ENCODE results near the gene UBE2E2. TPM values are rescaled to one million over a fixed set of nuclear protein-coding genes. Genes with fewer than 3 reads are reported as not detected.

The UBE2E2 gene
- total and polyA plus RNA-seq, 2 of the 13 experiments (the other 11 are each of a cell fraction or from before 2014, with no cell fraction given): 0.77 to 1.5 TPM

DNA sequence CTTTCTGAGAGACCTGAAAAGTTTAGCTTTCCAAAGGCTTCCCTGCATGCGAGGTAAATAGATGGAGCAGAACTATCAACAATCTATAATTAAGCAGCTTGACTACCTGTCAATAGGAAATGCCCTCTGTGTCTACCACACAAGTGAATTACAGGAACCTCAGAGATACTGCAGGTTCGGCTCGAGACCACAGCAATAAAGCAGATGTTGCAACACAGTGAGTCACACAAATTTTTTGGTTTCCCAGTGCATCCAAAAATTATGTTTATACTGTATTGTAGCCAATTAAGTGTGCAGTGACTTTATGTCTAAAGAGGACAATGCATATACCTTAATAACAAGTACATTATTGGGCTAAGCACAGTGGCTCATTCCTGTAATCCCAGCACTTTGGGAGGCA lies 252.0 kb downstream of the UBE2E2 start:
- ATAC-seq (no peak), DNase-seq (ENCODE audit: low spot score) (no peak), FAIRE-seq (no peak)
- TF ChIP-seq, protein P1, sequence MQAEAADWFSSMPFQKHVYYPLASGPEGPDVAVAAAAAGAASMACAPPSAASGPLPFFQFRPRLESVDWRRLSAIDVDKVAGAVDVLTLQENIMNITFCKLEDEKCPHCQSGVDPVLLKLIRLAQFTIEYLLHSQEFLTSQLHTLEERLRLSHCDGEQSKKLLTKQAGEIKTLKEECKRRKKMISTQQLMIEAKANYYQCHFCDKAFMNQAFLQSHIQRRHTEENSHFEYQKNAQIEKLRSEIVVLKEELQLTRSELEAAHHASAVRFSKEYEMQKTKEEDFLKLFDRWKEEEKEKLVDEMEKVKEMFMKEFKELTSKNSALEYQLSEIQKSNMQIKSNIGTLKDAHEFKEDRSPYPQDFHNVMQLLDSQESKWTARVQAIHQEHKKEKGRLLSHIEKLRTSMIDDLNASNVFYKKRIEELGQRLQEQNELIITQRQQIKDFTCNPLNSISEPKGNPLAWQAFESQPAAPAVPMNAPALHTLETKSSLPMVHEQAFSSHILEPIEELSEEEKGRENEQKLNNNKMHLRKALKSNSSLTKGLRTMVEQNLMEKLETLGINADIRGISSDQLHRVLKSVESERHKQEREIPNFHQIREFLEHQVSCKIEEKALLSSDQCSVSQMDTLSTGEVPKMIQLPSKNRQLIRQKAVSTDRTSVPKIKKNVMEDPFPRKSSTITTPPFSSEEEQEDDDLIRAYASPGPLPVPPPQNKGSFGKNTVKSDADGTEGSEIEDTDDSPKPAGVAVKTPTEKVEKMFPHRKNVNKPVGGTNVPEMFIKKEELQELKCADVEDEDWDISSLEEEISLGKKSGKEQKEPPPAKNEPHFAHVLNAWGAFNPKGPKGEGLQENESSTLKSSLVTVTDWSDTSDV (CRISPR knock-in tag; IDR thresholded peaks at IDR 0.05): no peak
- no peak for TF ChIP-seq REL (CRISPR knock-in tag; conservative IDR thresholded peaks at IDR 0.05)
- Histone ChIP-seq H3K4me1 (ENCODE audit: insufficient read depth, low read length) (no peaks in the 10 kb centered on the region), H3K4me3 (replicated peaks in 1 of 3; ENCODE audit: insufficient read depth in 1 of 3, low read depth in 2 of 3, low read length in 3 of 3) (no peak overlapping the region), H3K27me3 (ENCODE audit: control insufficient read depth in 1 of 2, insufficient read depth in 2 of 2, low read length in 2 of 2) (no peaks in the 10 kb centered on the region), H3K36me3 (replicated peaks in 1 of 2; ENCODE audit: control insufficient read depth in 1 of 2, insufficient read depth in 2 of 2, low read length in 2 of 2) (no peaks in the 10 kb centered on the region), H3K27ac (ENCODE audit: extremely low read length, insufficient read depth, low read length) (no peak overlapping the region), H2AFZ (ENCODE audit: low read length) (no peak overlapping the region), H3K79me2 (ENCODE audit: insufficient read depth, low read length) (no peaks in the 10 kb centered on the region), H3K9me3 (ENCODE audit: low read length) (no peaks in the 10 kb centered on the region), H3K4me2 (ENCODE audit: low read depth, low read length) (no peak overlapping the region), H3K9ac (ENCODE audit: insufficient read depth, low read depth, low read length) (no peak overlapping the region), H4K20me1 (ENCODE audit: insufficient read depth, low read length) (no peaks in the 10 kb centered on the region)
- WGBS (ENCODE audit: low lambda C conversion rate): 0% methylated on average over 3 of the region's 3 CpGs
- BruUV-seq (replicated peaks): no TSS peak
- in situ Hi-C loops (cut with HindIII; ENCODE audit: extremely low pct_ligation_motif_present, low pct_unique_long_range_greater_than_20kb): no loop called here
- ChIA-PET POLR2A (no interaction called here), CTCF (ENCODE audit: low intra/inter-chr PET ratio, low total read pairs) (no interaction called here)
- intact Hi-C loops (cut with micrococcal nuclease; ENCODE audit: unreplicated experiment): no loop called here

DNA sequence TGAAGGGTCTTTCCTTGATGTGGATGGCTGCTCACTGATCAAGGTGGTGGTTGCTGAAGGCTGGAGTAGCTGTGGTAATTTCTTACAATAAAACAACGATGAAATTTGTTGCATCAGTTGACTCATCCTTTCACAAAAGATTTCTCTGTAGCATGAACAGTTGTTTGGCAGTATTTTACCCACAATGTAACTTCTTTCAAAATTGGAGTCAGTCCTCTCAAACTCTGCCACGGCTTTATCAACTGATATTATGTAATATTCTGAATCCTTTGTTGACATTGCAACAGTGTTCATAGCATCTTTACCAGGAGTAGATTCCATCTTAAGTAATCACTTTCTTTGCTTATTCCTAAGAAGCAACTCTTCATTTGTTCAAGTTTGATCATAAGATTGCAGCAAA lies 252.6 kb downstream of the UBE2E2 start:
- no TSS peak for BruUV-seq (replicated peaks)
- DNase-seq (ENCODE audit: low spot score) (no peak), FAIRE-seq (no peak), ATAC-seq (no peak)
- no peak overlapping the region for H3K4me3 ChIP-seq (replicated peaks in 1 of 3; ENCODE audit: insufficient read depth in 1 of 3, low read depth in 2 of 3, low read length in 3 of 3)
- intact Hi-C loops (cut with micrococcal nuclease; ENCODE audit: unreplicated experiment): no loop called here
- no peak for TF ChIP-seq ARNT2 (CRISPR knock-in tag; IDR thresholded peaks at IDR 0.05; ENCODE audit: low read depth)
- TF ChIP-seq FLYWCH1 (CRISPR knock-in tag; IDR thresholded peaks at IDR 0.05): no peak
- TF ChIP-seq ZSCAN21 (CRISPR knock-in tag; IDR thresholded peaks at IDR 0.05; ENCODE audit: borderline replicate concordance): no peak
- TF ChIP-seq ZNF724P (CRISPR knock-in tag; IDR thresholded peaks at IDR 0.05; ENCODE audit: borderline replicate concordance): no peak
- no peaks in the 10 kb centered on the region for H4K20me1 ChIP-seq (ENCODE audit: insufficient read depth, low read length)
- H2AFZ ChIP-seq (ENCODE audit: low read length): no peak overlapping the region
- no peaks in the 10 kb centered on the region for H3K36me3 ChIP-seq (replicated peaks in 1 of 2; ENCODE audit: control insufficient read depth in 1 of 2, insufficient read depth in 2 of 2, low read length in 2 of 2)
- in situ Hi-C loops (cut with HindIII; ENCODE audit: extremely low pct_ligation_motif_present, low pct_unique_long_range_greater_than_20kb): no loop called here
- H3K27ac ChIP-seq (ENCODE audit: extremely low read length, insufficient read depth, low read length): no peak overlapping the region
- H3K4me1 ChIP-seq (ENCODE audit: insufficient read depth, low read length): no peaks in the 10 kb centered on the region
- H3K27me3 ChIP-seq (ENCODE audit: control insufficient read depth in 1 of 2, insufficient read depth in 2 of 2, low read length in 2 of 2): no peaks in the 10 kb centered on the region
- H3K4me2 ChIP-seq (ENCODE audit: low read depth, low read length): no peak overlapping the region
- 0% methylated on average over 2 of the region's 2 CpGs for WGBS (ENCODE audit: low lambda C conversion rate)
- H3K9ac ChIP-seq (ENCODE audit: insufficient read depth, low read depth, low read length): no peak overlapping the region
- POLR2A ChIA-PET: no interaction called here
- CTCF ChIA-PET (ENCODE audit: low intra/inter-chr PET ratio, low total read pairs): no interaction called here
- no peaks in the 10 kb centered on the region for H3K9me3 ChIP-seq (ENCODE audit: low read length)
- no peaks in the 10 kb centered on the region for H3K79me2 ChIP-seq (ENCODE audit: insufficient read depth, low read length)

All from HepG2 (cell line).